HT-29 (cell line): ENCODE measurements around the gene SPNS2. TPM values are rescaled to one million over a fixed set of nuclear protein-coding genes. Genes with fewer than 3 reads are reported as not detected.

Experiments used
- DNase-seq: peaks from one replicate; pipeline ENCODE4 v3.0.0-alpha.2; 2015; ENCODE audit warnings: low spot score
- total RNA-seq: library from RNA; depleted of rRNA; stranded (reverse); fragments of >200 nt; shearing (Covaris generic); gene quantifications from 2 replicates; pipeline ENCODE4 v1.2.3, GENCODE V29; 2014

SPNS2 gene
- total RNA-seq, 1 experiment from 2014 or later, result 193 TPM

GRCh38 chr17:4520060-4520893 lies 21.6 kb downstream of the SPNS2 start:
- no peak for DNase-seq

DNA sequence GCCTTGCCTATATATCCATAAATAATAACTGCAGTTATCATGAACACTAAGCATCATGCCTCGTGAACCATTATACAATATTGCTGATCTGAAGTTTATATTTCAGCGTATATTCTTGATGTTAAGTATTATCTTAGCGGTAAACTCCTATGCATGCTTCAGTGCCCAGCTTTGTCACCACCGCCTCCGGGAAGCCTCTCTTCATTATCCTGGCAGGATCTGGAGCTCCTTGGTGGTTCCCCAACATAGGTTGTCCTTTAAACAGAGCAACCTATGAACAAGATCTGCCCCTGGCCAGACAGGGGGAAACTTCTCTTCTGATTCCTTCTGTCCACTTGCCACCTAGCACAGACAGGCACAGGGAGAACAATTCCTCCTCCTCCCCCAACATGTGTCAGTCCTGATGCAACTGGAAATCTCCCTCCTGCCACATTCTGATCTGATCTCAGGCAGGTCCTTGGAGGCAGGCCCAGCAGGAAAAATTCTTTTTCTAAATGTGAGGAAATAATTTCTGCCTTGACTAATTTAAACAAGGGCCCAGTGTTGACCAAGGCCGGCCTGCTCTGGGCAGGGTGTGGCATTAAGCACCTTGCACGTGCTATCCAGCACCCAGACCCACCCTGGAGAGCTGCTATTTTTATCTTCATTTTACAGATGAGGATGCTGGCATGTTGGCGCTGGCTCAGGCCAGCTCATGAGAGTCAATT lies 22.4 kb downstream of the SPNS2 start:
- DNase-seq, result peak; percentile 29

DNA sequence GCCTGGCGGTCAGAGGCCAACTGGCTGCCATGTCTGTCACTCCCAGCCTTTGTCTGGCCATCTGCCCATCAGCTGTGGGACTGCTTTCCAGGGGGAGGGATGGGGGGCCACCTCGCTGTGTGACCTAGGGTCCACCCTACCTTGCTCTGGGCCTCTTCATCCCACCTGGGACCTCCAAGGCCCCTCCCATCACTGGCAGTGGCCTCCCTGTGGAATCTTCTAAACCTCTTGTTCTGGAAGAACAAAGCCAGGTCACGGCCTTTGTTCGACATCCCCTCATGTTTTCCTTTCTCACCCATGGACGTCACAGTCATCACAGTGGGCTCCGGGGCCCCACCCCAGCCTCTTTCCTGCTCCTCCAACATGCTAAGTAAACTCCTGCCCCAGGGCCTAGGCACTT lies 24.0 kb downstream of the SPNS2 start:
- DNase-seq, result no peak

GRCh38 chr17:4523946-4524345 lies 25.3 kb downstream of the SPNS2 start:
- no peak for DNase-seq

DNA sequence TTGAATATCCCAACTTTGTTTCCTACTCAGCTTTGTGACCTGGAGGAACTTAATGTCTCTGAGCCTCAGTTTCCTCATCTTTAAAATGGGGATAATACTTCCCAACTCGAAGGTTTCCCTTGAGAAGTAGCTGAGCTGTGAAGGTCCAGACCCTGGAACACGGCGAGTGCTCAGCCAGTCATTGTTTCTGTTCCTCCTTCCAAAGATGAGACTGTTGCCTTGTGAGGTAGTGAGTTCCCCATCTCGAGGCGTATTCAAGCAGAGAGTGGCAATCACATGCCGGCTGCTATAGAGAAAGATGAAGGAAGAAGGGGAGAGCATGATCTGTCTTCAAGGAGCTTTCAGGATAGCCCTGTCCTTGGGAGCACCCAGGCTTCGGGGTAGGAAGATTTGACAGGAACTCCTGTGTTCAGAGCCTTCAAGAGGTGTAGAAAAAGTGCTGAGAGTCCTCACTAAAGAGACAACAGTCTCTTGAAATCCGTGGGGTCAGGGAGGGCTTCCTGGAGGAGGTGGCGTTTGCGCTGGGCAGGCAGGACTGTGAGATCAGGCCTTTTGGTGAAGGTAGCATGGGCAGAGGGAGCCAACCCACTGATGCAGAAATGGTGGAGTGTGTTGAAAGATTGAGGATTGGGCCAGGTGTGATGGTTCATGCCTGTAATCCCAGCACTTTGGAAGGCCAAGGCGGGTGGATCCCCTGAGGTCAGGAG lies 27.2 kb downstream of the SPNS2 start:
- no peak for DNase-seq

- no peak for DNase-seq
Measured at GRCh38 chr17:4527134-4527533, 28.5 kb downstream of the SPNS2 start.

GRCh38 chr17:4527566-4528125 lies 29.0 kb downstream of the SPNS2 start:
- DNase-seq, result no peak

GRCh38 chr17:4529533-4530152 lies 31.0 kb downstream of the SPNS2 start:
- DNase-seq, result no peak

DNA sequence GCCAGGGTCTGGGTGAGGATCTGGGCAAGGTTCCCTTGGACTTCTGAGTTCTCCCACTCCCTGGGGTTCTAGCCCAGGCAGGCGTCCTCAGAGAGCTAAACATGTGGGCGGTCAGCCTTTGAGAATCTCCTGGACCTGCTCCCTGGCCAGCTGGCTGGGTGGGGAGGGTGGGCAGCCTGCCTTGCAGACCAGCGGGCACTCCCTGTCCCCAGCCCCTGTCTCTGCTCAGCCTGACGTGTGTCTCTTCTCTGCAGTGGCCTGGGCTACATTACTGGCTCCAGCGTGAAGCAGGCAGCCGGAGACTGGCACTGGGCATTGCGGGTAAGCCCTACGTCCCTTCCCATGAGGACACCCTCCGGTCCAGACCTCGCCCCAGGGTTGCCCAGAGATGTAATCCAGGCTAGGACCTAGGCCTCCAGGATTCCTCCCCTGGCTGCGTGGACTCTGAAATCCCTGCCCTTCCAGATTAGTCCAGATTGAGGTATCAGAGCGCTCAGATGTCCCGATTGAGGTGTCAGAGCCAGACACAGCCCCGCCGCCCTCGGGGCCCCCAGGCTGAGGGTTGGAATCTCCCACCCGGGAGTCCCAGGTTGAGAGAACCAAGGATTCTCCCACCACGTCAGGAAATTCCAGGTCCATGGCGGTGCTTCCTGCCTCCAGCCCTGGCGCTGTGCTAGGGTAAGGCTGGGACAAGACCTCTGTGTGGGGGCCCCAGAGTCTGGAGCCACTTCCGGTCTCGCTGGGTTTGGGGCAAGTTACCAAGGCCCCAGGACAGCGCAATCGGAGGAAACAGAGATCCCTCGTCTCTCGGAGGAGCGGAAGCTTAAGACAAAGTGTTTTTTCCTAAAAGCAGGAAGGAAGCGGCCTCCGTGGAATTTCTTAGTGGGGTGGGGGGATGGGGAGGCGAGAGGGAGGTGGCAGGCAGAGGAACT lies 32.4 kb downstream of the SPNS2 start:
- no peak for DNase-seq

DNA sequence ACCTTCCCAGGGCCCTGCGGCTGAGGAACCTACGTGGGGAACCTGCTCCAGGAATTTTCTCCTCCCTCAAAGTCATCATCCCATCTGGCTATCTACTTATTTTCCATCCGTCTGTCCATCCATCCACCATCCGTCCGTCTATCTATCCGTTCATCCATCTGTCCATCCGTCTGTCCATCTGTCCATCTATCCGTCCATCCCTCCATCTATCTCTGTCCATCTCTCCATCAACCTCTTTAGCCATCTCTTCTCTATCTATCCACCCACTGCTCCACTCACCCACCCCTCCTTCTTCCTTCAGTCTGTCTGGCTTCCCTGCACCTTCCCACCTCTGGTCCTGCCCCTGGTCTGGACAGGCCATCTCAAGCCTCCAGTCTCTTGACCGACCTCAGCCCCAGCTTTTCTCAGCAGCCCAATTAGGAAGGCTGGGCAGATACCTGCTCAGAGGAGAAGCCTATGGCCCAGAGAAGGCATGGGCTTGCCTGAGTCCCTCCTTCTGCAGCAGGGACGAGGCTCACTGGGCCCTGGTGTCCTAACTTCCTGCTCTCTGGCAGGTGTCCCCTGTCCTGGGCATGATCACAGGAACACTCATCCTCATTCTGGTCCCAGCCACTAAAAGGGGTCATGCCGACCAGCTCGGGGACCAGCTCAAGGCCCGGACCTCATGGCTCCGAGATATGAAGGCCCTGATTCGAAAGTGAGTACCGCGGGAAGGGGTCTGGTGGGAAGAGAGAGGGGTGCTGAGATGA lies 33.5 kb downstream of the SPNS2 start:
- no peak for DNase-seq

DNA sequence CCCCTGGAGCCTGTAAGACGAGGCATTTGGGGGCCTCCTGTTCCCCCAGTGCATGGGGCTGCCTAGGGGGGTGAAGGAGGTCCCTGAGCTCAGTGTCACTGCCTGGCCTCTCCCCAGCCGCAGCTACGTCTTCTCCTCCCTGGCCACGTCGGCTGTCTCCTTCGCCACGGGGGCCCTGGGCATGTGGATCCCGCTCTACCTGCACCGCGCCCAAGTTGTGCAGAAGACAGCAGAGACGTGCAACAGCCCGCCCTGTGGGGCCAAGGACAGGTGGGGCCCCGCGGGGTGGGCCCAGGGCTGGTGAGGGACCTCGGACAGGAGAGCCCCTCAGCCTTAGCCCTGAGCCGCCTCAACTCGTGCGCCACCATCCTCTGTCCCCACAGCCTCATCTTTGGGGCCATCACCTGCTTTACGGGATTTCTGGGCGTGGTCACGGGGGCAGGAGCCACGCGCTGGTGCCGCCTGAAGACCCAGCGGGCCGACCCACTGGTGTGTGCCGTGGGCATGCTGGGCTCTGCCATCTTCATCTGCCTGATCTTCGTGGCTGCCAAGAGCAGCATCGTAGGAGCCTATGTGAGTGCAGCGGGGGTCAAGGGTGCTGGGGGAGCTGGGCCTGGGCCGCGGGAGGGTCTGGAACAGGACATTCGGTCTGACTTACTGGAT lies 34.3 kb downstream of the SPNS2 start:
- no peak for DNase-seq

DNA sequence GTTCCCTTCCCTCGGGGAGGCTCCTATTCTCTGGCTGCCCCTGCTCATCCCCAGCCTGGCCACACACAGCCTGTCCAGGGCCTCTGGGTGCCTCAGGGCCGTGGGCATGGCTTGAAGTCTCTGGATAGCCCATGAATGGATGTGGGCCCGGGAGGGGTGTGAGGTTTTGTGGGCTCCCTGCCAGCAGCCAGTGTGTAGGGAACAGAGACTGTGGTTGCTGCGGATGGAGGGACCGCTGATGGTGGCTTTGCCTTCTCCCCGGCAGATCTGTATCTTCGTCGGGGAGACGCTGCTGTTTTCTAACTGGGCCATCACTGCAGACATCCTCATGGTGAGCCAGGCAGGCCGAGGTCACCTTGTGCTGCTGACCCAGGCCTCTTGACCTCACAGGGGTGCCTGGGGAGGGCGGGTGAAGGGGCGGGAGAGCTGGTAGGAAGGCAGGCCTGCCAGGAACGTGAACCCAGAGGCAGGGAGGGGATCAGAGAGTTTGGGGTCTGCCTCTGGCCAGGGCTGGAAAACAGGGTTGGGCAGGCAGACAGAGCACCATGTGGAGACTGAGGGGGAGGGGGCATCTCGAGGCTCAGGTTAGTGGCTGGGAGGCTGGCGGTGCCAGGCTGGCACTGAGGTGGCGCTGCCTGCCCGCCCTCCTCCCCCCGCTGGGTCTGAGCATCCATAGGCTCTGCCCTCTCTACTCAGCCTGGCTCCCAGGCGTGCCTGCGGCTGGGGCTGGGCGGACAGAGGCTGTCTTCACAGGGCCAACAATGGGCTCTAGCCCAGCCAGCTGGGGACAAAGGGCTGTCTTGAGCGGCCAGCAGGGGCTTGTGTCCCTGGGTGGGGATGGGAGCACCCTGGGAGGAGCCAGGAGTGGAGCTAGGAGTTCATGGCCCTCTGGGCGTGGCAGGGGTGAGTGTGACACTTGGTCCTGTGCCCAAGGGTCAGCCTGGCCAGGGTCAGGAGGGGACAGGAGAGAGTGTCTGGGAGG lies 35.1 kb downstream of the SPNS2 start:
- peak; percentile 89 for DNase-seq

- no peak for DNase-seq
Measured at GRCh38 chr17:4534515-4534914, 35.8 kb downstream of the SPNS2 start.

DNA sequence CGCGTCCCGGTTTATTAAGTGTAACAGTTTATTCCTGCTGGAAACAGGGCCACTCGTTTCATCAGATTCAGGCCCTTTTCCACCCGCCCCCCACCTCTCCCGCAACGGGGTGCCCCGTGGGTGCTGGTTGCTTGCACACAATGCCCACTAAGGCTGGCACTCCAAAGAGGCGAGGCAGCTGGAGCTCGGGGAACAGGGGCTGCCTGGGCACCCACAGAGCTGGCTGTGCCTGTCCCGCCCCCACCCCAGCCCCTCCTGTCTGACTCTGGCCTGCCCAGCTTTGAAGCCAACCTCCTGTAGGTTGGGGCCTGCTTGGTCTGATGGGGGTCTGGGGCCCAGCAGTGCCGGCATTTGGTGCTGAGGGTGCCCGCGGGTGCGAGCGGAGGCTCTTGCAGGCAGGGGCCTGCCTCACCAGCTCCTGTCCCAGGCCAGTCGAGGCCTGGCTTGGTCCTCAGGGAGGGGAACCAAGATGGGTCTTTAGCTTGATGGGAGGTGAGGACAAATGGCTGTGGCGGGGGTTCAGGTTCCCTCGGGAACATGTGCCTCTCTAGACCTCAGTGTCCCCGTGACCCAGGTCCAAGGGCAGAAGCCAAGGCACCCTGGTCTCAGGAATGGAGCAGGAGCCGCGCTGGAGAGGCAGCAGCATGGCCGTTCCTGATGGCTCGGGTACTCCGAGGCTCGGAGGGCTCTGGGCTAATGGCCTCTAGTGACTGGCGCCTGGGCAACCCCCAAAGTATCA lies 36.4 kb downstream of the SPNS2 start:
- DNase-seq, result no peak

DNA sequence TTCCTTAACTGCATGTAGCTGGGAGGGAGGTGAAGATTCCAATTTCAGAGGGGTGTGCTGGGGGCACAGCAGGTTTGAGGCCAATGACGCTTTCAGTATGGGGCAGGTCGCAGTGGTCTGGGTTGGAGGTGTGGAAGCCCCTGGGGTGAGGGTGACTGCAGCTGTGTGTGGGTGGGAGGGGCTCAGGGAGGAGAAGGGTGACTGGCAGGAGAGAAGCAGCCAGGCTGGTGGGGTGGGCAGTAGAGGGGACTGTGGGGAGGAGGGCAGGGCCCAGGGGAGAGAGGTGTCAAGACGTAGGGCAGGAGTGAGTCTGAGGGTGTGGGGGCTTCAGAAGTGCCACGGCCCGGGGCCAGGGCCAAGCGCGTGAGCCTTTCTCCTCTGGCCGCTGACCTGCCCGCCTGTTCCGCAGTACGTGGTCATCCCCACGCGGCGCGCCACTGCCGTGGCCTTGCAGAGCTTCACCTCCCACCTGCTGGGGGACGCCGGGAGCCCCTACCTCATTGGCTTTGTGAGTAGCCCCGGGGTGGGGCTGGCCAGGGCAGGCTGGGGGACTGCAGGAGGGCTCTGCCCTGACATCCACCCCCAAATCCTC lies 37.1 kb downstream of the SPNS2 start:
- no peak for DNase-seq

DNA sequence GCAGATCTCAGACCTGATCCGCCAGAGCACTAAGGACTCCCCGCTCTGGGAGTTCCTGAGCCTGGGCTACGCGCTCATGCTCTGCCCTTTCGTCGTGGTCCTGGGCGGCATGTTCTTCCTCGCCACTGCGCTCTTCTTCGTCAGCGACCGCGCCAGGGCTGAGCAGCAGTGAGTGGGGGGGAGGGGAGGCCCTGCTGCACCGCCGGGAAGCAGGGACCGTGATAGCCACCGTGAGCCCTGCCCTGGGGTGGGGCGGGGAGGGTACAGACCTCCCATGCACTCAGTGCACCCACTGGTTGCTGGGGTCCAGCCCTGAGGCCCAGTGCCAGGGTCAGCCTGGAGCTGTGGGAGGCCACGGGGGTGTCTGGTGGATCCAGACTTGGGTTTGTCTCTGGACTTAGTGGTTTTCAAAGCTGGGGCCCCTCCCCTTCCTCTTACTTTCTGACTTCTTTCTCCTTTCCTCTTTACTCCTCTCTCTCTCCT lies 37.6 kb downstream of the SPNS2 start:
- no peak for DNase-seq
